Glutamatergic neuron (in vitro differentiated cells): ENCODE results near the gene ZFAND3. TPM values are rescaled to one million over a fixed set of nuclear protein-coding genes. Genes with fewer than 3 reads are reported as not detected.

Experiments
- DNase-seq: peaks from one replicate; pipeline ENCODE4 v3.0.0; 2022
- H3K27ac Mint-ChIP-seq: one replicate; pipeline ENCODE4 v1.8.0; 2020; ENCODE audit warnings: mild to moderate bottlenecking, mixed read lengths, inconsistent platforms; ENCODE audit not compliant: unreplicated experiment
- H3K27me3 Mint-ChIP-seq: one replicate; pipeline ENCODE4 v1.8.0; 2020; ENCODE audit warnings: mild to moderate bottlenecking, moderate library complexity, mixed read lengths, inconsistent platforms; ENCODE audit not compliant: unreplicated experiment
- H3K36me3 Mint-ChIP-seq: one replicate; pipeline ENCODE4 v1.8.0; 2020; ENCODE audit warnings: mild to moderate bottlenecking, mixed read lengths, inconsistent platforms; ENCODE audit not compliant: unreplicated experiment
- H3K4me1 Mint-ChIP-seq: one replicate; pipeline ENCODE4 v1.8.0; 2020; ENCODE audit warnings: mild to moderate bottlenecking, low read depth, mixed read lengths, inconsistent platforms; ENCODE audit not compliant: unreplicated experiment
- H3K4me3 Mint-ChIP-seq: one replicate; pipeline ENCODE4 v1.8.0; 2020; ENCODE audit warnings: mild to moderate bottlenecking, mixed read lengths, inconsistent platforms; ENCODE audit not compliant: unreplicated experiment
- H3K9me3 Mint-ChIP-seq: one replicate; pipeline ENCODE4 v1.8.0; 2020; ENCODE audit warnings: mild to moderate bottlenecking, moderate library complexity, mixed read lengths, inconsistent platforms; ENCODE audit not compliant: unreplicated experiment
- CTCF ChIP-seq: fragments of 200-600 bp; sonication (generic); IDR thresholded peaks from one replicate; pipeline ENCODE4 v1.5.0; 2021; ENCODE audit not compliant: partially characterized antibody, unreplicated experiment
- total RNA-seq: library from RNA; stranded (reverse); fragmentation: NEBNext Ultra II Directional; extraction: Animal tissue kit (Norgen Biotek cat#: 25700); gene quantifications from one replicate; pipeline ENCODE4 v1.2.1, GENCODE V29; 2021; ENCODE audit not compliant: unreplicated experiment

Gene ZFAND3
- total RNA-seq, 1 donor from 2014 or later = 115 TPM

GRCh38 chr6:37802810-37803209, 16.7 kb upstream of the ZFAND3 start:
- Mint-ChIP-seq H3K36me3 (no peaks in the 10 kb centered on the region), H3K4me3 (no peak overlapping the region), H3K27ac (no peak overlapping the region), H3K9me3 (peaks cover 1% of the 10 kb centered on the region), H3K4me1 (peaks cover 4% of the 10 kb centered on the region), H3K27me3 (peaks cover 2% of the 10 kb centered on the region)
- TF ChIP-seq CTCF = no peak
- no peak for DNase-seq

- peaks cover 12% of the 10 kb centered on the region for H3K4me1 Mint-ChIP-seq
- no peak overlapping the region for H3K4me3 Mint-ChIP-seq
- H3K27me3 Mint-ChIP-seq = peaks cover 6% of the 10 kb centered on the region
- peaks cover 1% of the 10 kb centered on the region for H3K9me3 Mint-ChIP-seq
- no peak for TF ChIP-seq CTCF
- DNase-seq = no peak
- no peaks in the 10 kb centered on the region for H3K36me3 Mint-ChIP-seq
- H3K27ac Mint-ChIP-seq = no peak overlapping the region
Measured at GRCh38 chr6:37804586-37804985, 14.9 kb upstream of the ZFAND3 start.

GRCh38 chr6:37806213-37806612, 13.3 kb upstream of the ZFAND3 start:
- peaks cover 6% of the 10 kb centered on the region for H3K27me3 Mint-ChIP-seq
- no peak overlapping the region for H3K27ac Mint-ChIP-seq
- peaks cover 1% of the 10 kb centered on the region for H3K9me3 Mint-ChIP-seq
- no peak for DNase-seq
- TF ChIP-seq CTCF = no peak
- peaks cover 12% of the 10 kb centered on the region for H3K4me1 Mint-ChIP-seq
- no peak overlapping the region for H3K4me3 Mint-ChIP-seq
- H3K36me3 Mint-ChIP-seq = no peaks in the 10 kb centered on the region

- Mint-ChIP-seq H3K4me3 (peak overlapping the region; percentile 61), H3K27me3 (peaks cover 6% of the 10 kb centered on the region), H3K9me3 (peaks cover 5% of the 10 kb centered on the region), H3K27ac (no peak overlapping the region), H3K36me3 (peaks cover 4% of the 10 kb centered on the region), H3K4me1 (peaks cover 12% of the 10 kb centered on the region)
- DNase-seq = peak; percentile 57
- no peak for TF ChIP-seq CTCF
Measured at GRCh38 chr6:37807656-37808055, 11.9 kb upstream of the ZFAND3 start.

- no peak for DNase-seq
- Mint-ChIP-seq H3K9me3 (peaks cover 5% of the 10 kb centered on the region), H3K27me3 (peaks cover 6% of the 10 kb centered on the region), H3K4me1 (peaks cover 12% of the 10 kb centered on the region), H3K4me3 (peak overlapping the region; percentile 18), H3K36me3 (peaks cover 4% of the 10 kb centered on the region), H3K27ac (no peak overlapping the region)
- no peak for TF ChIP-seq CTCF
Measured at GRCh38 chr6:37809197-37809543, 10.4 kb upstream of the ZFAND3 start.
